ENCODE data around the gene LPCAT1. TPM values are rescaled to one million over a fixed set of nuclear protein-coding genes. Genes with fewer than 3 reads are reported as not detected.

LPCAT1 gene
- total RNA-seq, 8 experiments from 2014 or later: 16.8 to 39.2 (median 29.8) TPM

GRCh38 chr5:1495525-1495897, 28.2 kb downstream of the LPCAT1 start:
- Histone ChIP-seq H3K4me3 (no peak overlapping the region), H3K4me1 (replicated peaks in 1 of 2) (no peaks in the 10 kb centered on the region), H3K27ac (no peak overlapping the region)
- WGBS, 10 experiments: 67 to 100% (median 82%) methylated on average over 1 to 6 of the region's 6 CpGs; no CpG with 5 or more reads in 2 of the 10 experiments
- ATAC-seq (replicated peaks in 6 of 8): no peak
- in situ Hi-C loops (cut with MboI; ENCODE audit: low pct_unique_long_range_greater_than_20kb in 2 of 9, low sequenced_read_pairs in 9 of 9, unreplicated experiment in 9 of 9): loop anchor here in 1 of 9 experiments (25.0 kb wide), 1 partner anchor 142 kb away; no protein-coding TSS in a partner anchor

DNA sequence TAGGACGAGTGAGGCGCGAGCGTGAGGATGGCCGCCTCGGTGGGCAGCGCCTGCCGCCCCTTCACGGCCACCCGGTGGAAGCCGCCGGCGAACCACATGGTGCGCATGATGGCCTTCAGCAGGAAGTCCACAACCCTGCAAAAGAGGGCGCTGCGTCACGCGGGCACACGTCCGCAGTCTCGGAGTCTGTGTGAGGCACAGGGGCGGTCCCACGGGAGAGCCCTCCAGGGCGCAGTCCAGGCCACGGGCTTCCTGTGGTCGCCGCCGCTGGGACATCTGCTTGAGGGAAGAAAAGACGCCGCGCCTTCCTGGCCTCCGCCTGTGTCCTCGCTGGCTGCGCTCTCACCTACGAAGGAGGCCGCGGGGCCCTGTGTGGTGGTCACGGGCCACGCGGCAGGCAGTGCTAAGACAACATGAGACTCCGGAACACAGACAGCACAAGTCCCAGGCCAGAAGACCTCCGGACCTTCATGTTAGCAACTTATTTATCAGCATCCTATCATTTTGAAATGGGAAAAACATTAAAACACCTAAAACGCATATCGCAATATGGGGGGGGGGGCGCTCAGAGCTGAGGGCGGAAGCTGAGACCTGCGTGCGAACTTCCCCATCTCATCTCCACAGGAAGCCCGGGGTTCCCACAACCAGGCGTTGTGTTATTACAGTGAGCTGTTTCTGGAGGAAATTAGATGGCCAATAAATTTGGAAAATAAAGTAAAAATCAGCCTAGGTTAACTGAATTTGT, 28.8 kb downstream of the LPCAT1 start:
- no peak for ATAC-seq (replicated peaks in 6 of 8)
- Histone ChIP-seq H3K27ac (no peak overlapping the region), H3K4me3 (no peak overlapping the region), H3K4me1 (replicated peaks in 1 of 2) (no peaks in the 10 kb centered on the region)
- 92 to 100% (median 99%) methylated on average over 1 to 21 of the region's 50 CpGs; no CpG with 5 or more reads in 2 of the 10 experiments for WGBS, 10 experiments
- in situ Hi-C loops (cut with MboI; ENCODE audit: low pct_unique_long_range_greater_than_20kb in 2 of 9, low sequenced_read_pairs in 9 of 9, unreplicated experiment in 9 of 9): loop anchor here in 1 of 9 experiments (25.0 kb wide), 1 partner anchor 142 kb away; no protein-coding TSS in a partner anchor

- ATAC-seq (replicated peaks in 6 of 8): no peak
- in situ Hi-C loops (cut with MboI; ENCODE audit: low pct_unique_long_range_greater_than_20kb in 2 of 9, low sequenced_read_pairs in 9 of 9, unreplicated experiment in 9 of 9): loop anchor here in 1 of 9 experiments (25.0 kb wide), 1 partner anchor 143 kb away; no protein-coding TSS in a partner anchor
- 53 to 100% (median 100%) methylated on average over 1 to 7 of the region's 12 CpGs; no CpG with 5 or more reads in 7 of the 10 experiments for WGBS, 10 experiments
- Histone ChIP-seq H3K27ac (no peak overlapping the region), H3K4me3 (no peak overlapping the region), H3K4me1 (replicated peaks in 1 of 2) (no peaks in the 10 kb centered on the region)
Observed at GRCh38 chr5:1493941-1494340, 29.8 kb downstream of the LPCAT1 start.

GRCh38 chr5:1493413-1493812, 30.3 kb downstream of the LPCAT1 start:
- in situ Hi-C loops (cut with MboI; ENCODE audit: low pct_unique_long_range_greater_than_20kb in 2 of 9, low sequenced_read_pairs in 9 of 9, unreplicated experiment in 9 of 9): loop anchor here in 1 of 9 experiments (25.0 kb wide), 1 partner anchor 144 kb away; no protein-coding TSS in a partner anchor
- no peak overlapping the region for H3K4me3 ChIP-seq
- H3K27ac ChIP-seq: no peak overlapping the region
- 80 to 100% (median 96%) methylated on average over 1 to 6 of the region's 16 CpGs; no CpG with 5 or more reads in 4 of the 10 experiments for WGBS, 10 experiments
- no peaks in the 10 kb centered on the region for H3K4me1 ChIP-seq (replicated peaks in 1 of 2)
- no peak for ATAC-seq (replicated peaks in 6 of 8)

GRCh38 chr5:1492757-1493156, 31.0 kb downstream of the LPCAT1 start:
- no peak overlapping the region for H3K4me3 ChIP-seq
- in situ Hi-C loops (cut with MboI; ENCODE audit: low pct_unique_long_range_greater_than_20kb in 2 of 9, low sequenced_read_pairs in 9 of 9, unreplicated experiment in 9 of 9): loop anchor here in 1 of 9 experiments (25.0 kb wide), 1 partner anchor 145 kb away; no protein-coding TSS in a partner anchor
- ATAC-seq (replicated peaks in 6 of 8): peak in 3 of 8 experiments; percentile 9 to 21 (median 19)
- no peak overlapping the region for H3K27ac ChIP-seq
- no peaks in the 10 kb centered on the region for H3K4me1 ChIP-seq (replicated peaks in 1 of 2)
- 80 to 100% methylated on average over 1 of the region's 12 CpGs; no CpG with 5 or more reads in 8 of the 10 experiments for WGBS, 10 experiments

DNA sequence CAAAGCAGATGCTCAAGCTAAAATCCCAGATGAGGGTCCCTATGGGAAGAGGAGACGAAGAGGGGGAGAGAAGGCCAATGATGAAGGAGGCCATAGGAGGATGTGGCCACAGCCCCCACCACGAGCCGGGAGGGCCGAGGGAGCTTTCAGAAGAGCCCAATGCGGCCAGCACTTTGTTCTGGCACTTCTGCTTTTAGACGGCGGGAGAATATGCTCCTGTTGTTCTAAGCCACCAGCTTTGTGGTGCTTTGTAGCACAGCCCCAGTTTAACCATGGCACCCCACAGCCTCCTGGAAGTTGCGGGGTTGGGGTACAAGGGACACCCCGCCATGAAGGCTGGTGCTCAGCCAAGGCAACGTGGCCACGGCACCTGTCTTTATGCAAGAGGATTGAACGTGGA, 33.4 kb downstream of the LPCAT1 start:
- in situ Hi-C loops (cut with MboI; ENCODE audit: low pct_unique_long_range_greater_than_20kb in 2 of 9, low sequenced_read_pairs in 9 of 9, unreplicated experiment in 9 of 9): loop anchor here in 1 of 9 experiments (25.0 kb wide), 1 partner anchor 147 kb away; no protein-coding TSS in a partner anchor
- H3K27ac ChIP-seq: no peak overlapping the region

DNA sequence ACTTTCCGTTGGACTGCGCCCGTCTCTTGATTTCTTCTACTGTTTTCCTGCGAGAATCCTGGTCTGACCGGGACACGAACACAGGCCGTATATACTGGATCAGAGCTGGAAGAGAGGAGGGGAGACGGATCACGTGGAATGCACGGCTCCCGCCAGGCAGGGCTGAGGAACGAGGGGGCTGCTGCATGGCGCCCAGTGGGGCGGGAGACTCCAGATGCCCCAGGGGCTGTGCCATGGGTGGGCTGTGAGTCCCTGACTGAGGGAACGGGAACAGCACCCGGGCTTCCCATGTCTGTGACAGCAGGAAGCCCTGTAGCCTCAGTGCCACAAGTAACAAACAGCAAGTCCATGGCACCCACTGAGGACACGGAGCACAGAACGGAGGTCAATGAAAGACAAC, 34.0 kb downstream of the LPCAT1 start:
- Histone ChIP-seq H3K27ac (no peak overlapping the region), H3K4me1 (replicated peaks in 1 of 2) (no peaks in the 10 kb centered on the region), H3K4me3 (no peak overlapping the region)
- WGBS, 10 experiments: 89 to 100% (median 100%) methylated on average over 1 to 12 of the region's 18 CpGs; no CpG with 5 or more reads in 3 of the 10 experiments
- no peak for ATAC-seq (replicated peaks in 6 of 8)
- in situ Hi-C loops (cut with MboI; ENCODE audit: low pct_unique_long_range_greater_than_20kb in 2 of 9, low sequenced_read_pairs in 9 of 9, unreplicated experiment in 9 of 9): loop anchor here in 1 of 9 experiments (25.0 kb wide), 1 partner anchor 148 kb away; no protein-coding TSS in a partner anchor

More for the DNA sequence above, 33.4 kb downstream of the LPCAT1 start:
- ATAC-seq (replicated peaks in 6 of 8): no peak
- H3K4me3 ChIP-seq: no peak overlapping the region
- no peaks in the 10 kb centered on the region for H3K4me1 ChIP-seq (replicated peaks in 1 of 2)
- 80 to 100% (median 95%) methylated on average over 1 to 7 of the region's 12 CpGs; no CpG with 5 or more reads in 4 of the 10 experiments for WGBS, 10 experiments

- WGBS, 10 experiments: 0 to 100% (median 90%) methylated on average over 1 to 12 of the region's 14 CpGs; no CpG with 5 or more reads in 5 of the 10 experiments
- in situ Hi-C loops (cut with MboI; ENCODE audit: low pct_unique_long_range_greater_than_20kb in 2 of 9, low sequenced_read_pairs in 9 of 9, unreplicated experiment in 9 of 9): loop anchor here in 1 of 9 experiments (25.0 kb wide), 1 partner anchor 148 kb away; no protein-coding TSS in a partner anchor
- peak in 2 of 8 experiments; percentile 99 to 100 for ATAC-seq (replicated peaks in 6 of 8)
- H3K4me1 ChIP-seq (replicated peaks in 1 of 2): no peaks in the 10 kb centered on the region
- H3K4me3 ChIP-seq: no peak overlapping the region
- H3K27ac ChIP-seq: no peak overlapping the region
Observed at GRCh38 chr5:1488882-1489680, 34.7 kb downstream of the LPCAT1 start.

GRCh38 chr5:1487079-1487764, 36.5 kb downstream of the LPCAT1 start:
- in situ Hi-C loops (cut with MboI; ENCODE audit: low pct_unique_long_range_greater_than_20kb in 2 of 9, low sequenced_read_pairs in 9 of 9, unreplicated experiment in 9 of 9): loop anchor here in 1 of 9 experiments (25.0 kb wide), 1 partner anchor 150 kb away; no protein-coding TSS in a partner anchor
- no peak for ATAC-seq (replicated peaks in 6 of 8)
- Histone ChIP-seq H3K27ac (no peak overlapping the region), H3K4me3 (no peak overlapping the region), H3K4me1 (replicated peaks in 1 of 2) (no peaks in the 10 kb centered on the region)
- WGBS, 10 experiments: 87 to 100% (median 97%) methylated on average over 1 to 12 of the region's 27 CpGs; no CpG with 5 or more reads in 4 of the 10 experiments

DNA sequence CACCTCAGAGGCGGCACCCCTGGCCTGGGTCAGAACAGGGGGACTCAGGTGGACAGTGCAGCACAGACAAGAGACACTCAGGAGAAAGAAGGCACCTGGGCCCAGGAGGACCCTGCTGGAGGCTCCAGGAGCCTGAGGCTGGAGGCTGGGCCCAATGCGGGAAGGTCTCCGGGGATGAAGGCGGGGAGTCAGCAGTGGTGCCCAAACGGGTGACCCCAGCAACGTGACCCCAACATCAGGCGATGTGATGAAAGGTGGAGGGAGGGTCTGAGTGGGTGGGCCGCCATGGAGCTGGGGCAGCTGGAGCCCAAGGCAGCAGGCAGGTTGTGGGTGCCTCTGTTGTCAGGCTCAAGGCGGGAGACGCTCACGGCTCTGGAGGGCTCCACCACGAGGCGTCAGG, 37.5 kb downstream of the LPCAT1 start:
- no peak for ATAC-seq (replicated peaks in 6 of 8)
- no peak overlapping the region for H3K27ac ChIP-seq
- 80 to 100% (median 95%) methylated on average over 1 to 3 of the region's 13 CpGs; no CpG with 5 or more reads in 6 of the 10 experiments for WGBS, 10 experiments
- no peaks in the 10 kb centered on the region for H3K4me1 ChIP-seq (replicated peaks in 1 of 2)
- no peak overlapping the region for H3K4me3 ChIP-seq
- in situ Hi-C loops (cut with MboI; ENCODE audit: low pct_unique_long_range_greater_than_20kb in 2 of 9, low sequenced_read_pairs in 9 of 9, unreplicated experiment in 9 of 9): loop anchor here in 1 of 9 experiments (25.0 kb wide), 1 partner anchor 151 kb away; no protein-coding TSS in a partner anchor

- Histone ChIP-seq H3K4me3 (no peak overlapping the region), H3K27ac (no peak overlapping the region), H3K4me1 (replicated peaks in 1 of 2) (no peaks in the 10 kb centered on the region)
- in situ Hi-C loops (cut with MboI; ENCODE audit: low pct_unique_long_range_greater_than_20kb in 2 of 9, low sequenced_read_pairs in 9 of 9, unreplicated experiment in 9 of 9): loop anchor here in 1 of 9 experiments (25.0 kb wide), 1 partner anchor 152 kb away; no protein-coding TSS in a partner anchor
- ATAC-seq (replicated peaks in 6 of 8): no peak
- WGBS, 10 experiments: 97 to 100% methylated on average over 4 to 6 of the region's 15 CpGs; no CpG with 5 or more reads in 8 of the 10 experiments
Observed at GRCh38 chr5:1485579-1486118, 38.1 kb downstream of the LPCAT1 start.

All from motor neuron (in vitro differentiated cells).